CMK (cell line): ENCODE data around the gene TMUB1.

Source experiments
- DNase-seq: peaks from one replicate; pipeline ENCODE4 v3.0.0-alpha.2; 2010; ENCODE audit warnings: low read depth

The TMUB1 gene

GRCh38 chr7:151085329-151085690 lies 2.0 kb upstream of the TMUB1 start:
- DNase-seq, result no peak

DNA sequence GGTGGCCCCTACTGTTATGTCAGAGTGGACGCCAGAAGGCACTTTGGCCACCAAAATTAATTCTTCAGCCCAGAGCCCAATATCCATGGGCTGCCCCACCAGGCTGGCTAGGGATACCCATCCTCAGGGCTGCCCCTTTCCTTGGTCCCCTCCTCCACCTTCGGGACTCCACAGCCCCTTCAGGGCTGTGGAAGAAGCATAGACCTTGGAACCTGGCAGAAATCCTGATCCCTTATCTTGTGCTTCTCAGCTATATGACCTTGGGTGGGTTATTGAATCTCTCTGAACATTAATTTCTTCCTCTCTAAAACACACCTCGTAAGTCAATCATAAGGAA lies 499 bp upstream of the TMUB1 start:
- DNase-seq, result no peak

GRCh38 chr7:151082141-151083070 lies 887 bp downstream of the TMUB1 start:
- no peak for DNase-seq

DNA sequence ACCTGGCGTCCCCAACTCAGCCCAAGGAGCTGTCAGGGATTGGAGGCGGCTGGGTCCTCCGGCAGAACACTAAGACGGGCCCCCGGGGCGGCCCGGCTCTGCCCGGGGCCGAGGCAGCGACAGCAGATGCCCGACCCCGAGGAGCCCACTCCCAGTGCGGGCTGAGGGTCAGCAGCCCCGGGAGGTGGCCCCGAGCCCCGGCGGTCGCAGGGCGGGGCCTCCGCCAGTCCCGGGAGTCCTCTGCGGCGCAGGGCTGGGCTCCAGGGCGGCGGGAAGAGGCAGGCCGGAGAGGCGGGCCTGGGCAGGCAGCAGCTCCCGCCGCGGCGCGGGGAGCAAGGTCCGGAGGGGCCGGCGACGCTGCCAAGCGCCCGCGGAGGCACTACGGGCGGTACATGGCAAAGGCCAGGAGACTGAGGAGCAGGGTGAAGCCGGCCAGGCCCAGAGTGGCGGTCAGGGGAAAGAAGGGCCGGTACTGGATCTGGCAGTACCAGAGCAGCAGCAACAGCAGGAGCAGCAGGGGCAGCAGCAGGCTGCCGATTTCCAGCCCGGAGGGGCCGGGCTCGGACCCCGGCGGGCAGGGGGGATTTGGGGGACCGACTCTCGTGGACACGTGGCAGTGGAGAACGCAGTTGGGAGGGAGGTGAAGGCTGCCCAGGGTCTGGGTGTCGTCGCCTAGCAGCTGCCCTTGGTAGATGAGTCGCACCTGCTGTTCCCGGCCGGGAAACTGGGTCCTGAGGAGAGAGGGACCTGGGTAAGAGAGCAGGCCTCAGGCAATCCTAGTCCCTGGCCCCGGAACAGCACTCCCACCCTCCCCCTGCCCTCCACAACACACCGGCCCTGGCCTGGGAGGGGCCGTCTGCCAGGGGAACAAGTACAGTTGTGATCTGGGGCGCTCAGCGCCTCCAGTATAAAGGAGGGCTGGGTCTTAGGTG lies 1.9 kb downstream of the TMUB1 start:
- DNase-seq, result no peak

- no peak for DNase-seq
These were observed 2.6 kb downstream of the TMUB1 start, which contains the start of gene FASTK for GRCh38 chr7:151080522-151081169. Gene FASTK (minus strand): TSS chr7:151080809. CDS start chr7:151080766, 43 bp downstream.

- no peak for DNase-seq
These were observed 3.2 kb downstream of the TMUB1 start for GRCh38 chr7:151080067-151080521.

- DNase-seq, result no peak
These were observed 3.9 kb downstream of the TMUB1 start for GRCh38 chr7:151079199-151079910.

DNA sequence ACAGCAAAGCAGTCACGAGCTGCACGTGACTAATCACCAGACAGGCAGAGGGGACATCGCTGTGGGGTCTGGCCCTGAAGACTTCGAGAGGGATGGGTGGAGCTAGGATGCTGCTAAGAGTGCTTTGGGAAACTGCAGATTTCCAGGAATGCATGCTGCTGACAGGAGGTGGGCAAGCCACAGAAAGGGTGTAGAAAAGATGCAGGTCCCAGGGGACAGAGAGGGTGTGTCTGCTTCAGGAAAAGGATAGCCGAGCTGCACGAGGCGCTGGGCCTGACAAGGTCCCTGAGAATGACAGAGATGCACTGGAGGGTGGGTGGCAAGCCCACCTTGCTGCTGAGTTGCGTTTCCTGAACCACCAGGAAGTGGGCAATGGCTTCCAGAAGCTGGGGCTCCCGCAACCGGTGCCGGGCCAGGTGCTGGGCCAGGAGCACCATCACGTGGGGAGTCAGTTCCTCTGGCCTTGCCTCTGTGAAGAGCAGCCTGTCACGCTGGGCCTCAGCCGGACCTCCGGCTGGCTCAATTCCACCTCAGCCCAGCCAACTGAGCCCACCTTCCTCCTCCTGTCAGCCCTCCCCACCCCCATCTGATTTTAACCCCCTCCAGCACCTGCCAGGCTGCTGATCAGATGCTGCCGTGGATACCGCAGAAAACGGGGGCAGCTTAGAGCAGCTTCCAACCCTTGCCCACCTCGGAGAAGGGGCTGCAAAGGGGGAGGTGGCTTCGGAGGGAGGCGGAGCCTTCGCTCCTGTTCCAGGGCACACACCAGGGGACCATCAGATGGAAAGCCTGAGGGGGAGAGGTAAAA lies 4.9 kb downstream of the TMUB1 start:
- DNase-seq, result no peak

DNA sequence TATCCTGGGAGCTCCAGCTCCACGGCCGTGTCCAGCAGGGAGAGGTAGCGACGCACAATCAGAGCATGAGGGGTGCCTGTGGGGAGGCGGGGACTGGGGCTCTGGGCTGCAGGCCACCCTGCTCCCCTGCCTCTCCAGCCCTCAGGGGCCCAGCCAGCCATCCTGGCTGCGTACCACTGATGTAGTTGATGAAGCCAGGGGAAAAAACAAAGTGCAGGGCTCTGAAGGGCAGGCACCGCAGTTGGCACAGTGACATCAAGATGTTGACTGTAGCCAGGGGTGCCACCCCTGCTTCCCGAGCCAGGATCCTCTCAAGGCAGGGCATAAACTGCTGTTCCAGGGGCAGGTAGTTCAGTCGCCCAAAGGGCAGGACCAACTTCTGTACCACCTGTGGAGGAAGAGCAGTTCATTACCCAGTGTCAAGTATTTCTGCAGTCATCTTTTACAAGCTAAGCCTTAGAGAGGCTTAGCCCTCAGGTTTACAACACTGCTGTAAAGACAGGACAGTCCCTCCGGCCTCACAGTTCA lies 5.5 kb downstream of the TMUB1 start:
- DNase-seq, result no peak

DNA sequence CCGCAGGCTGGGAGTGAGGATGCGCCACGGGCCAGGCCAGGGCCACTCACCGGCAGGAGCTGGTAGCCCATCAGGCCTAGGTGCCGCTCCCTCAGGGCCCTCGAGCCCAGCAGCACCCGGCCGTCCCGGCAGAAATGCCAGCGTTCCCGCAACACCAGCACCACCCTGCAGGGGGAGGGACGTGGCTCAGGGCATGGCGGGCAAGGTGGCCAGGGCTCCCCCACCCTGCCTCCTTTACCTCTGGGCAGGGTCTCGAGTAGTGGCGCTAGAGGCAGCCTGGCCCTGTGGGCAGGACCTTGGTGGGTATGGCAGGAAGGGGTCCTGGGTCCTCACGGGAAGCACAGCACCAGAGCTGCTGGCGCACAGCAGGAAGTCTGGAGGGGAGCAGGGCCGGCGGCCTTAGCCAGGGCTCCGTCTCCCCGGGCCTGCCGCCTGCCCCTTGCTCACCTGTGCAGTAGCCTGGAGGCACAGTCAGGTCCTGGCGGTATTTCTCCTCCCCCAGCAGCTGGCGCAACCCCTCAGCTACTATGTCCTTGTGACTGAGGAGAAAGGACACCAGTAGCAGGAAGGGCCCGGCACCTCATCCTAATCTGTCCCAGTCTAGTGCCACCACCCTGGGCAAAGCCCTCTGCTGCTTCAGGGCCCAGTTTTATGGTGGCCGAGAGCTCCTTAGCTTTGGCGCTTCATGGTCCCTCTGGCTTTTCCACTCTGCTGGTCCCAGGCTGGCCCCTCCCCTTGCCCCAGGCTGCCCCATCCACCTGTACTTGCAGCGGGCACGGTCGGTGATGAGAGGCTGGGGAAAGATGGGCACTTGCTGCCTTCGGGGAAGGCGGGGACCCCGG lies 6.2 kb downstream of the TMUB1 start:
- DNase-seq, result no peak

DNA sequence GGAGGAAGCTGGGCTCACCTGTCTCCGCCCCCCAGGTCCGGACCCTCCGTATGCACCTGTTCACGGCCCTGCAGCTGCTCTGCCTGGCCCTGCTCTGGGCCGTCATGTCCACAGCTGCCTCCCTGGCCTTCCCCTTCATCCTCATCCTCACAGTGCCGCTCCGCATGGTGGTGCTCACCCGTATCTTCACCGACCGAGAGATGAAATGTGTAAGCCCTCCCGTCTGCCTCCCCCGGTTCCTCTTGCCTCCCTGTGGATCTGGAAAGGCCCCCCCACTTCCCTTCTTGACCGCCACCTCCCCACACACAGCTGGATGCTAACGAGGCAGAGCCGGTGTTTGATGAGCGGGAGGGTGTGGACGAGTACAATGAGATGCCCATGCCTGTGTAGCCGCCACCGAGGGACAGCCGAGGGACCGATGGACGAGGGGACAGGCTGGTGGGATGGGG lies 7.3 kb downstream of the TMUB1 start:
- no peak for DNase-seq

DNA sequence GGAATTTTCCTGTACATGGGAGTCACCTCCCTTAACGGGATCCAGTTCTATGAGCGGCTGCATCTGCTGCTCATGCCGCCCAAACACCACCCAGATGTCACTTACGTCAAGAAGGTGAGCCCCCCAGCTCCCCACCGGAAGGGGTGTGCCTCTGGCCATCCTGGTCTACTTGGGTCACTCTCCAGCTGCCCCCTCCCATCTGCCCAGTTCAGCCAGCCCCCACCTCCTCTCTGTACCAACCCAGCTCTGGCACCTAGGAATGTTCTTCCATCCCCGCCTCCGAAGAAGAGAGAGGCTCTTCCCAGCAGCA lies 7.7 kb downstream of the TMUB1 start:
- no peak for DNase-seq

DNA sequence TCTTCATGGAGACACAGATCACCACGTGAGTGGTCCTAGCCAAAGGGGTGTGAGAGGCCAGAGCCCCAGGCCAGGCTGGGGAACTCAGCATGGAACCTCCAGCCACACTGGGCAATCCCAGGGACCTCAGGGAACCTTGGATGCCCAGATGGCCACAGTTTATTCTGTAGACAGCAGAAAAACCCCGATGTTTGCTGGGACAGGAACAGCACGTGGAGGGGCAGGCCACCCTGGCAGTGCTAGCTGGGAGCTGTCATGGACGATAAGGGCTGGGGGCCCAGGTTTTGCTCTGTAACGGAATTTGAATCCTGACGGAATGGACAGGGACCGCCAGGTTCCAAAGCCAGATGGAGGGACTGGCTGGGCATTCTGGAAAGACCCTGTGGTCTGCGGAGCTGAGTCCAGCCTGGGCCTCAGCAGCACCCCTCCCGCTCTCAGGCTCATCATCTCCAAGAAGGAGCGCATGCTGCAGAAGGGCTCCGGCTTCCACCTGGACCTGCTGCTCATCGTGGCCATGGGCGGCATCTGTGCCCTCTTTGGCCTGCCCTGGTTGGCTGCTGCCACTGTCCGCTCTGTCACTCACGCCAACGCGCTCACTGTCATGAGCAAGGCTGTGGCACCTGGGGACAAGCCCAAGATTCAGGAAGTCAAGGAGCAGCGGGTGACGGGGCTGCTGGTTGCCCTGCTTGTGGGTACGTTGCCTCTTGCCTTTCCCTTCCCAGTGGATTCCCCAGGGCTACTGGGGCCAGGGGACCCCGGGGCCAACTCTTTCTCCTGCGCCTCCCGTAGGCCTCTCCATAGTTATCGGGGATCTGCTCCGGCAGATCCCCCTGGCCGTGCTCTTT lies 8.3 kb downstream of the TMUB1 start:
- no peak for DNase-seq

- DNase-seq, result no peak
These were observed 9.3 kb downstream of the TMUB1 start for GRCh38 chr7:151073990-151074389.

DNA sequence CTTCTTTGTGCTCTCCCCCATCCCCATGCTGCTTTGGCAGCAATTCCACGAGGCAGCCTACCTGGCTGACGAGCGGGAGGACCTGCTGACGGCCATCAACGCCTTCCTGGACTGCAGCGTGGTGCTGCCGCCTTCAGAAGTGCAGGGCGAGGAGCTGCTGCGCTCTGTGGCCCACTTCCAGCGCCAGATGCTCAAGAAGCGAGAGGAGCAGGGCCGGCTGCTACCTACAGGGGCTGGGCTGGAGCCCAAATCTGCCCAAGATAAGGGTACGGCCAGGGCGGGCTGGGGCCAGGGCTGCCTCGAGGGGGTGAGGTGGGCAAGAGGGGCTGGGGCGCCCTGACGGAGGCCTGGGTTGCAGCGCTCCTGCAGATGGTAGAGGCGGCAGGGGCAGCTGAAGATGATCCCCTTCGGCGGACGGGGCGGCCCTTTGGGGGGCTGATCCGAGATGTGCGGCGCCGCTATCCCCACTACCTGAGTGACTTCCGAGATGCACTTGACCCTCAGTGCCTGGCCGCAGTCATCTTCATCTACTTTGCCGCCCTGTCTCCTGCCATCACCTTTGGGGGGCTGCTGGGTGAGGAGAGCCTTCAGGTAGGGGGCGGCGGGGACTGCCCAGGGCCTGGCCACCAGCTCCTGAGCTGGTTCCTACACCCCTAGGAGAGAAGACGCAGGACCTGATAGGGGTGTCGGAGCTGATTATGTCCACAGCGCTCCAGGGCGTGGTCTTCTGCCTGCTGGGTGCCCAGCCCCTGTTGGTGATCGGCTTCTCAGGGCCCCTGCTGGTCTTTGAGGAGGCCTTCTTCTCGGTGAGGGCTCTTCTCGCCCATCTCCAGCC lies 12.0 kb downstream of the TMUB1 start:
- DNase-seq, result no peak

GRCh38 chr7:151070574-151070960 lies 12.7 kb downstream of the TMUB1 start:
- no peak for DNase-seq

DNA sequence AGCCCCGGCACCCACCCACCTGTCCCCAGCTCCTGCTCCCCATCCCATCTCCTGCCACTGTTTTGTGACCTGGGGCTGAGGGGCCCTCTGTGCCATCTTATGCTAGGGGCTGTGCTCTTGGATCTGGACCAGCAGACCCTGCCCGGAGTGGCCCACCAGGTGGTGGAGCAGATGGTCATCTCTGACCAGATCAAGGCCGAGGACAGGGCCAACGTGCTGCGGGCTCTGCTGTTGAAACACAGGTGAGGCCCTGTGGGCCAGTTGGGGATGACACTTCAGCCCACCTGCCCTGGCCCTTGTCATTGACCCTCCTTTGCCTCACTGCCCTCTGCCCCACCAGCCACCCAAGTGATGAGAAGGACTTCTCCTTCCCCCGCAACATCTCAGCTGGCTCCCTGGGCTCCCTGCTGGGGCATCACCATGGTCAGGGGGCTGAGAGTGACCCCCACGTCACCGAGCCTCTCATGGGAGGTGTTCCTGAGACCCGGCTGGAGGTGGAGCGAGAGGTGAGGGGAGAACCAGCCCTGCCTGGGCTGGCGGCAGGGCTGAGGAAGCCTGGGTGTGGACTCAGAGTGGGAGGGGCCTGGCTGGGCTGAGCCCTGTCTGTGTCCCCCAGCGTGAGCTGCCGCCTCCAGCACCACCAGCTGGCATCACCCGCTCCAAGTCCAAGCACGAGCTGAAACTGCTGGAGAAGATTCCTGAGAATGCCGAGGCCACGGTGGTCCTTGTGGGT lies 13.3 kb downstream of the TMUB1 start:
- no peak for DNase-seq
